Measurements from ENCODE around the gene IGHMBP2.
"Not testable (repeated sequence)": the region's sequence is repeated elsewhere in the genome, so short reads cannot be mapped to it uniquely, and the experiment has no call there.

IGHMBP2 gene

DNA sequence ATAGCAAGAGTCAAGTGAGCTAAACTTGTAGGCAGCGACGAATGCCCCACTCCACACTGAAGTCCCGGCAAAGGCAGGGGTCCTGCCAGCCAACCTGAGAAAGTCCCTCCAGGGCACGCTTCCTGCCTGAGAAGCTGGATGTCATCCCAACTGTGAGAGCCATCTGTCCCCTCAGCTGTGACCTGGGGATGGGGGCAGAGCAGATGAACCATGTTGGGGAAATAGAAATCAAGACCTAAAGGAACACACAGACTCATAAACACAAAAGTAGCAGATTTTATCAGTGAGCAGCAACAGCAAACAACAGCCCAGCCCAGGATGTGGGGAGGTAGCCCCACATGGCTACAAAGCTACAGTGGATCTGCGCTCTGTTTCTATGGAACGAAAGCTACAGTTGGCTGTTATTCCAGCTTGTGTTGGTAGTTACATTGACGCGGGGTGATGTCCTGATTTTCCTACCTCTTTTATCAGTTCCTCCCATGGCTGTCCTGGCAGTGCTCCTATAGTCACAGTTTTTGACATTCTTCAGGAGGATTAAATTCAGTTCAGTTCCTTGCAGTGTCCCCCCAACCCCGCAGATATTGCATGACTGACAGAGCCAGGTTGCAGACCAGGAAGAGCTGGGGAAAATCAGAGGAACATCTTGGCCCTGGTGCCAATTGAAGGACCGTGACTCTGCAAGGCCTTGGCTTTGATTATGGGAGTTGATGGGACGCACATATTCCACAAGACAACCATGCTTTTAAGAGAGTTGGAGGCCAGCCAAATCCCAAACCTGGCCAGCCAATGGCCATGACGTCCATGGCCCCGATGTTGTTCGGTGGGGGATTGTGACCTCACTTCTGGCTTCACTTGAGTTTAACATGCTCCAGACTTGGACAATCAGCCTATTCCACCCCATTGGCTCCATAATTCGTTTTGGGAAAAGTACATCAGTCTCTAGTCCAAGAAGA lies 62.5 kb downstream of the IGHMBP2 start:
- DNase-seq = no peak

DNA sequence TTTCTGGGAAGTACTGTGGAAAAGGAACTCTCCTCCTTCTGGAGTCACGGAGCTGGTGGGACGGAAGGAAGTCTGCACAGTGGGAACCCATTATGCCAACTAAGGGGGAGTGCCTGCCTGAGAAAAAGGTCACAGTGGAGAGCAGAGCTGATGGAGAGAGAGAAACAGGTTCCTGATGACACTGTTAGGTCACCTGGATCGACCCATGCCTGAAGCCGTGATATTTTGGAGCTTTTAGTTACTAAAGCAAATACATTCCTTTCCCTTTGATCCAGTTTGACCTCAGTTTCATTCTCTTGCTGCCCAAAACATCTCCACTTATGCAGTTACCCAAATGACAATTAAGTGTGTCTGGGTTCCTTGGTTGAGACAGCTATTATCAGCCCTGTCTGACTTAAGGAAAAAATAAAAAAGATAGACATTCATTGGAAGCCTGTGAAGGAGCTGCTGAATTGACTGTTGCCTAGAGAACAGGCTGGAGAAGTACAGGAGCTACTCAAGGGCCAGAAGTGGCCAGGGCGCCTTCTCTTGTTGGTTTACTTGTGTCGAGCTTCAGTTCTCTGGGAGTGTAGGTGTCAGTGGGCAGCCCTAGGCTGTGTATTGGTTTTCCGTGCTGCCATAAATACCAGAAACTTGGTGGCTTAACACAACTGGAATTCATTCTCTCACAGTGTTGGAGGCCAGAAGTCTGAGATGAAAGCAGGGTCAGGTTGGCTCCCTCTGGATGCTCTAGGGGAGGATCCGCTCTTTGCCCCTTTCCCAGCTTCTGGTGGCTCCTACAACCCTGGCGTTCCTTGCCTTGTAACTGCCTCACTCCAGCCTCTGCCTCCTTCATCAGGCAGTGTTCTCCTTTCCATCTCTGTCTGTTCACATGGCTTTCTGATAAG lies 63.4 kb downstream of the IGHMBP2 start:
- no peak for DNase-seq

DNA sequence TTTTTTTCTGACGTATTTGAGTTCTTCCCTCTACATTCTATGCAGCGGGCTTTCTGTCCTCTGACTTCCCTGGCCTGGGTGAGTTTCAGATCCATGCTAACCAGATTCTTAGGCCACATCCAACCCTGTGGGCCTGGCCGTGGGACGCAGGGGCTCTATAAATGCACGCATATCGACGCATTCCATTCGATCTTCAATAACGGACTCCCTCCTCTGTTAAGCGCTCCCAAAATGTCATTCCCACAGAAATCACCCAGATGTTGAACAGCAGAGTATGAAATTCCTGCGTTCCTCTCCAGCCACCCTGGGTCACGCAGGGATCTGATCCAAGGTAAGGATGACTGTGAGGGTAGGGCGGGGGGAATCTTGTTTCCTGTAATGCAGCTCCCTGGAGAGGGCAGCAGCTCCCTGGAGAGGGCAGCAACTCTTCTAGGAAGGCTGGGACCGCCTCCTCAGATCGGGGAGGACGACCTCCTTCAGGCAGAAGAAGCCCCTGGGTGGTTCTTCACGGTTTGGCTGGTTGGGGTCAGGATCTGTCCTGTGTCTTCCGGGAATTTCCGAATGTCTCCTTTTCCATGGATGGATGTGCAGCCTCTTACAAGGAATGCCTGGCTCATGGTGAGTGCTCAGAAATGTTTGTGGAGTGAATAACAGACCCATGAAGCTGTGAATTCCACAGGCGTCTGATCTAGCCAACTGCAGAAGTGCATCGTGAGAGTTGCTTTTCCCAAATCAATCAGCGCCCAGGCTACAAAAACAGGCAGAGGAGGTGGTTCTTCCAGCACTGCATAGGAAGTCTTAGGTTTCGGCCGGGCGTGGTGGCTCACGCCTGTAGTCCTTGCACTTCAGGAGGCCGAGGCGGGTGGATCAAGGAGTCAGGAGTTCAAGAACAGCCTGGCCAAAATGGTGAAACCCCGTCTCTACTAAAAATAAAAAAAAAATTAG lies 64.9 kb downstream of the IGHMBP2 start:
- no peak for DNase-seq

DNA sequence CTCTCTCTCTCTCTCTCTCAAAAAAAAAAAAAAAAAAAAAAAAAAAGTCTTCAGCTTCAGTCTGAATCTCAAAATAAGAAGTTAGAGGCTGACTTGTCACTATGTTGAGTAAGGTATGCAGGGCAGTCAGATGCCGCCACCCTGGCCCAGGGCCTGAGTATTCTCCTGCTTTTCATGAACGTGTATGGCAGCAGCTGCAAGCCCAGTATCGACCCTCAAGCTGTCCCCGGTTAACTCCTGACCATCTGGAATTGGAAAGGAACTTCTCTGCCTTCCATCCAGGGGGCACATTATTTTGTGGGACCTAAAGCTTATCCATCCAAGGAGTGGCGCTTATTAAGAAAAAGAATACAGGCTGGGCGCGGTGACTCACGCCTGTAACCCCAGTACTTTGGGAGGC lies 65.7 kb downstream of the IGHMBP2 start:
- no peak for DNase-seq

DNA sequence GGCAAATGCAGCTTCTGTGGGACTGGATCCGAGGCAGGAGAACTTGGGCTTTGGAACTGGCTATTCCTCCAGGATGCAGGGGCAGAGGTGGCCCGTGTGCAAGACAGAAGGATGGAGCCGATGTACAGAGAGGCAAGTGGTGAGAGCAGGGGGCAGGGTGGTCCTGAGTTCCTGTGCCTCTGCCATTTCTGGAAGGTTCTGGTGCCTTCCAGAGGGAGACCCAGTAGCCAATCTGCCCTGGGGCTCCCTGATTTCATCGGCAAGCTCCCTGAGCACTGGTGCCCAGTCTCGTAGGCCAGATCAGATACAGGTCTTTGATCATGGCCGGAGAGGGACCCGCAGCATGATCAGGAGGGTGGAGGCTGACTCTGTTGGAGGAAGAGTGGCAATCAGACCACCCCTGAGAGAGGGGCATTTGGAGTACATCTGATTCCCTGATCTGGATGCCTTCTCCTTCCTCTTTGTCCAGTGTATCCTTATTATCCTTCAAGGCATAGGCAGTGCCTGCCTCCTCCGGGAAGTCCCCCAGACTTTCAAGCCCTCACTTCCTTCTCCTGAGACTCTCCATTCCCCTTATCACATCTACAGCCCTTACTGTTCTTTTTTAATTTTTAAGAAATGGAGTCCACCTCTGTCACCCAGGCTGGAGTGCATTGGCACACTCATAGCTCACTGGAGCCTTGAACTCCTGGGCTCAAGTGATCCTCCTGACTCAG lies 67.4 kb downstream of the IGHMBP2 start:
- DNase-seq = no peak

DNA sequence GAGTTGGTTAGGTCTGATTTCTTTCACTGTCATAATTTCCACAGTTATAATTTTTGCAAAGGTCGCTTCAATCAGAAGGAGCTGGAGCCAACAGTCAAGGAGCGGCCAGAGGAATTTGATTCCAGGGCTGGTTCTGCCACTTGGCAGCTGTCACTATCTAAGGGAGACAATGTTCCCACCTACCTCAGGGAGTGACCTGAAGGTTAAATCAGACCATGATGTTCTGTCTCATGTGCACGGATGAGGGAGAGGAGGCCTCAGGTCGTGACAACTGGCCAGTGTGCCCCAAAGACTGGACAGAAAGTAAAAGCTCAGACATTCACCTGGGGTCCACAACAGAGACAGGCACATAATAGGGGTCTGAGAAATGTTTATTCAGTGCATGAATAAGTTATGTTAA lies 69.5 kb downstream of the IGHMBP2 start:
- DNase-seq = no peak

DNA sequence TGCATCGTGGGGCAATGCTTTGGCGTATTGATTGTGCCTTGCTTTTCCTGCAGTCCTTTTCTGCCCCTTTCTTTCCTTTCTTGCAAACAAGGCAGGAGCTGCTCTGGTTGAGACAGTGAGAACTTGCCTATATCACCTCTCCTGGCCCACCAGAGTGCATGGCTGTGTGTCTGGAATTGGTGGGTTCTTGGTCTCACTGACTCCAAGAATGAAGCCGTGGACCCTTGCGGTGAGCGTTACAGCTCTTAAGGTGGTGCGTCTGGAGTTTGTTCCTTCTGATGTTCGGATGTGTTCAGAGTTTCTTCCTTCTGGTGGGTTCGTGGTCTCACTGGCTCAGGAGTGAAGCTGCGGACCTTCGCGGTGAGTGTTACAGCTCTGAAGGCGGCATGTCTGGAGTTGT lies 70.0 kb downstream of the IGHMBP2 start:
- not testable (repeated sequence) for DNase-seq

DNA sequence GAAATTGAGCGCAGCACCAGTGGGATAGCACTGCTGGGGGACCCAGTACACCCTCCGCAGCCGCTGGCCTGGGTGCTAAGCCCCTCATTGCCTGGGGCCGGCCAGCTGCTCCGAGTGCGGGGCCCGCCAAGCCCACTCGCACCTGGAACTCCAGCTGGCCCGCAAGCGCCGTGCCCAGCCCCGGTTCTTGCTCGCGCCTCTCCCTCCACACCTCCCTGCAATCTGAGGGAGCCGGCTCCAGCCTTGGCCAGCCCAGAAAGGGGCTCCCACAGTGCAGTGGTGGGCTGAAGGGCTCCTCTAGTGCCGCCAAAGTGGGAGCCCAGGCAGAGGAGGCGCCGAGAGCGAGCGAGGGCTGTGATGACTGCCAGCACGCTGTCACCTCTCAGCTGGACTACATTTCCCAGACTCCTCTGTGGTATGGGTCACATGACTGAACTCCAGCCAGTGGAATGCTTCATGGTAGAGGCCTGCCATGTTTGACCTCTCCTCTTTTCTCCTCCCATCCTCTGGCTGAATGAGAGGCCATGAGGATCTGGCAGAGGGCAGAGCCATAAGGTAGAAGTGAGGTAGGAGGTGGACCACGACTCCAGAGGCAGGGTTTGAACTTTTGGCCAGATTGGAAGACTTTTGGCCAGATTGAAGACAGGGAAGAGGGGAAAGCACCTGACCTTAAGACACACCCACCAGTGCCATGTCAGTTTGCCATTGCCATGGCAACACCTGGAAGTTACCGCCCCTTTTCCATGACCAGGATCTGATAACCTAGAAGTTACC lies 70.9 kb downstream of the IGHMBP2 start:
- DNase-seq = no peak

DNA sequence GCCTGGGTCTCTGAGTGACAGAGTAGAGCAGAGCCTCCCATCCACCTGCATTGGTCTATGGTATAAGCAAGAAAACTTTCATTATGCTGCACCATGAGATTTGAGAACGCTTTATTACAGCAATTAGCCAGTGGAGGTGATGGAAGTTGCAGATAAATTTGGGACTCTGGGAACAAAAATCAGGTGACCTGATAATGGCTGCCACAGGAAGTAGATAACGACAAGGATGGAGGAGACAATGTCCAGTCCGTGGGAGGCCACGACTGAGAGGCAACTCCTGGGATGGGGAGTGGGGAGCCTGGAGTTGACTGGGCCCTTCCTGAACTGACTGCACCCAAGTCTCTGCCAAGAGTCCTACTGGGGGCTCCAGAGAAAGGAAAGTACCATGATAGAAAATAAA lies 72.4 kb downstream of the IGHMBP2 start:
- no peak for DNase-seq

DNA sequence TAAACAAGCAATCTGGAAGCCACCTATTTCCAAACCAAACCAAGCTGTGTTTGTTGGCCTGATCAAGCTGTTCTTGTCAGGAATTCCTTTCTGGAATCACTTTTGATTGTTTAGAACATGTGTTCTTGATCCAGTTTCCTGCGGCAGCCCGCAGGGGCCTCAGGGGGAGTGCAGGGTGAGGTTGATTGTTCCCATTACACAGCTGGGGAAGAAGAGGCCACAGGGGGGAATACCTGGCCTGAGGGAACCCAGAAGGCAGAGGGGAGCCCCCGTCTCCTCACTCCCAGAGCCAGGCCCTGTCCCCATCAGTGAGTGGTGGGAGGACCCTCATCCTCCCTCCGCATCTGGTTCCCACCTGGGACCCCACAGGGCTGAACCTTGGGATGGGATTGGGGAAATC lies 72.9 kb downstream of the IGHMBP2 start:
- DNase-seq = no peak

DNA sequence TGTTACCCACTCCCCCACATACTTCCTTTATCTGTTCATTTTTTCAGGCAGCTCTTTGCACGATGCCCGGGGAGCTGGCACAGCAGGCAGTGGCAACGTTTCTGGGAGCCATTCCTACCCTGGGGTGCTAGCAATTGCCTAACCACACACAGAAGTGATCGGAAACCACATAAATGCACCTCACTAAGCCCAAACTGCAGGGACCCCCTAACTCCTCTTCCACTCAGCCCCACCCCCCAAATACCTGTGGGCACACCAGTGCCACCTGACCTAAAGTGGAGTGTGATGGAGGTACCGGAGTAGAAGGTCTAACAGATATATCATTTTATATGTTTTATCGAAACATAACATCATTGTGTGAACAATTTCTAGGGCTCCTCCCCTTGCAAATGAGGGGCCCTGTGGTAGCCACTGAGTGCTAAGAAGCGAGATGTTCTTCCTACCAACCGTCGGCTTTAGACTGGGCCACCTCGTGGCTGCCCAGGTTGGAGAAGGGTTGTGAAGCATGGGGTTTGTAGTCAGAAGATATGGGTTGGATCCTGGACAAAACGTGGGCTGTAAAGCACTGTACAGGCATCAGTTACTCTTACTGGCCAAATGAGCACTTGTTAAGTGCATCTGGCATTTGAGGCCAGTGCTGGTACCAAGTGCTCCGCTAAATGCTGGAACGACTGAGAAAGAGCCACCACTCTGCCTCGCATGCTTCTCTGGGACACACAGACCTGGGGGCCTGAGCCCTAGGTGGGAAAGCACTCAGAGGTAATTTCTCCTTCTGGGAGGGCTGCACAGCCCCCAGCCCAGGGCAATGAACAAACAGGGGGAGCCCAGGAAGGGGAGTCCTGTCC lies 74.3 kb downstream of the IGHMBP2 start:
- no peak for DNase-seq

DNA sequence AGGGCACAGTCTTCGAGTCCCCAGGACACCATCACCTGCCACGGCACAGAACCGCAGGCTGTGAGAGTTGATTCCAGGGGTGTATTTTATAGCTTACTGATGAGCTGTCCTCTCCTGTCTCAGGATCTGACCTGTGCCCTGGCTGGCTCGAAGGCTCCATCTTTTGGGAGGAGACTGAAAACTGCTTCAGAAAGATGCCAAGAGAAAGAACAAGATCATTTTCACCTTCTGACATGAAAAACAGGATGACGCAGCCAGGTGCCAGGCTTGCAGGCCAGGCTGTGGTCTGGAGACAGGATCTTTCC lies 74.9 kb downstream of the IGHMBP2 start:
- no peak for DNase-seq

DNA sequence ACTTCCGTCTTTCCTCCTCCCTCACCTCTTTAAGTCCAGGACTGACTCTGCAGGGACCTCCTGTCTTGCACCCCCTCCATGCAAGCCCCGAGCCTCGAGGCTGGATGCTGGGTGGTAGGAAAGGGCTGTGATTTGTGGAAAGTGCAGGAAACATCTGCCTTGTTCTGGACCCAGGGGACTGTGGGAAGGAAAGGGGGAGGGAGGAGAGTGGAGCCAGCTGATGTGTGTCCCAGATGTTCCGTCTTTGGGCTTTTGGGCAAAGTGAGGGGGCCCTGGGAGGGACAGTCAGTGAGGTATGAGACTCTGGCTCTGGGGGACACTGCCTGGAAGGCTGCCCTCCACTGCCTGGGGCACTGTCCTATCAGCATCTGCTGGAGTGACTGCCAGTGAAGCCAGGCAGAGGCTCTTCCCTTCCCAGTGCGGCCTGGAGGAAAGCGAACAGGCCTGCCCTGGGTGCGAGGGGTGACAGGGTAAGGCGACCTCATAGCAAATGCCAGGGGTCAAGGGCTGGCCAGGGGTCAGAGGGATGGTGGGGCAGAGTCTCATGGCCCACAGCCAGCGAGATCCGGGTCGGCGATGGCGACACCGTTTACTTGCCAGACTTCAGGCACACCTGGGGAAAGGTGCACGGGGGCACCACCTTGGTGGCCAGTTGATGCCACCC lies 75.4 kb downstream of the IGHMBP2 start:
- no peak for DNase-seq

DNA sequence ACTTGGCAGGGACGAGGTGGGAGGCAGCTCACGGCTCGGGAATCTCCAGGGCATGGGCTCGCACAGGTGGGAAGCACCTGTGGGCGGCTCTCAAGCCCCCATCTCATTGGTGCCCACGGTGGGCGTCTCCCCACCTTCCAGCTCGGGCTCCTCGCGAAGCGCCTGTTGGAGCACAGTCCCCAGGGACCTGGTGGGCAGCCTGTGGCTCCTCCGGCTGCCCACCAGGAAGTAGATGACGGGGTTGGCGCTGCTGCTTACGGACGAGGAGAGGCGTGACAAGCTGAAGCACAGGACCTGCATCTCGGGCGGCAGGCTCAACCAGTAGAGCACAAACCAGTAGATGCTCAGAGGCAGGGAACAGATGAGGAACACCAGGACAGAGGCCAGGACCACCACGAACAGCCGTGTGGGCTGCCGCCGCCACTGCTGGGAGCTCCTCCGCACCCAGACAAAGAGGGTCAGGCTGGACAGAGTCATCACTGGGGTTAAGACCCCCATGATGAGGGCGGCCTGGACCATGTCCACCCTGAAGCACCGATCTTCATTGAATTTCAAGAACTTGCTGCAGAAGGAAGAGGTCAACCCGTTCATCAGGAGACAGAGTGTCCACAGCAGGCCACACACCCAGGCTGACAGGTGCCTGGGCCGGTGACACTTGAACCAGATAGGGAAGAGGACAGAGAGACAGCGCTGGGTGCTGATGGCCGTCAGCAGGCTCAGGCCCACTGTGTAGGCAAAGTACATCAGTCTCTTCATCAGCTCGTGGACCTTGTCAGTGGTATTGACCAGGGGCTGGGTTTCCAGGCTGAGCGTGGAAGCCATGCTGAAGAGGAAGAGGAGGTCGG lies 76.5 kb downstream of the IGHMBP2 start:
- DNase-seq = no peak

DNA sequence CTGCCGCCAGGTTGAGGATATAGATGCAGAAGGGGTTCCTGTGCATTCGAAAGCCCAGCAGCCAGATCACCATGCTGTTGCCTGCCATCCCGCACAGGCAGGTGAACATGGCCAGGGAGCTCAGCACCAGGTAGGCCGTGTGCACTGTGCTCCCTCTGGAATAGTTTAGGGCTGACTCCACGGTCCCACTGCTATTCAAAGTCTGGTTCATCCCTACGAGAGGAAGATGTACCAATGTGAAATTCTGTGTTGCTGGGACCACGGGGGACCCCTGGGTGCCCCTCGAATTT lies 77.0 kb downstream of the IGHMBP2 start, which contains the start of gene MRGPRD:
Gene MRGPRD (minus strand): TSS at position 211 of the 290 bp plus-strand sequence. CDS start 0 bp downstream, at position 211.
- no peak for DNase-seq

DNA sequence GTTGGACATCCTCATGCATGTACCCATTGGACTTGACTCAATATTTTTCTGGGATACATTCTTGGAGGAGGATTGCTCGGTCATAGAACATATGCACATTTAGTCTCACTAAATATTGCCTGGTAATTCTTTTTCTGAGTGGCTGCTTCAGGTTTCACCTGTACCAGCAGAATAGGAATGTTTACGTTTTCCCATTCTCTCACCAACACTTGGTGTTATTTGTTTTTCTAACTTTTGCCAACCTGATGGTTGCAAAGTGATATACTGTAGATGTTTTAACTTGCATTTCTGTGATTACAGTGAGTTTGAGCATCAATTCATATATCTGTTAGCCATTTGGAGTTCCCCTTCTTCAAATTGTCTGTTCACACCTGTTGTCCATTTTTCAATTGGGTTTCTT lies 78.4 kb downstream of the IGHMBP2 start:
- no peak for DNase-seq

DNA sequence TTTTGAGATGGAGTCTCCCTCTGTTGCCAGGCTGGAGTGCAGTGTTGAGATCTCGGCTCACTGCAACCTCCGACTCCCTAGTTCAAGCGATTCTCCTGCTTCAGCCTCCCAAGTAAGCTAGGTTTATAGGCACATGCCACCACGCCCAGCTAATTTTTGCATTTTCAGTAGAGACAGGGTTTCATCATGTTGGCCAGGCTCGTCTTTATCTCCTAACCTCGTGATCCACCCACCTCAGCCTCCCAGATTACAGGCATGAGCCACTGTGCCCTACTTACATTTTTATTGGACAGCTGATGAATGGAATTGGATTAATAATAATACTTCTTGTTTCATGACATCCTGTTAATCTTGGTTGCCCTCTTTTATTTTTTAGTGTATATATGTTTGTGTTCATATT lies 80.1 kb downstream of the IGHMBP2 start:
- DNase-seq = no peak

DNA sequence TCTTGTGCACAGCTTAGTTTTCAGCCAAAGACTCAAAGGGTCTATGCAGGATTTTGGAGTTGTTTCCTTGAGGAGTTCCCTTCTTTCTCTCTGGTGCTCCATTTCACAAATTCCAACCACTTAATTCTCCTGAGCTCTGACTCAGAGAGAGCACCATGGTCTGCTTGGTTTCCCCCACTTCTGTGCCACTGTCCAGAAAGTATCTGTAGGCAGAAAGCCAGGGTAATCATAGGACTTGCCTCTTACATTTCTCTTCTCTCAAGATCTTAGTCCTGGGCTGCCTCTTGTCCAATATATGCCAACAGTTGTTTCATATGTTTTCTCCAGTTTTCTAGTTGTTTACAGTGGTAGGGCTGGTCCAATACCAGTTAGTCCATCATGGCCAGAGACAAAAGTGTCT lies 83.5 kb downstream of the IGHMBP2 start:
- no peak for DNase-seq

DNA sequence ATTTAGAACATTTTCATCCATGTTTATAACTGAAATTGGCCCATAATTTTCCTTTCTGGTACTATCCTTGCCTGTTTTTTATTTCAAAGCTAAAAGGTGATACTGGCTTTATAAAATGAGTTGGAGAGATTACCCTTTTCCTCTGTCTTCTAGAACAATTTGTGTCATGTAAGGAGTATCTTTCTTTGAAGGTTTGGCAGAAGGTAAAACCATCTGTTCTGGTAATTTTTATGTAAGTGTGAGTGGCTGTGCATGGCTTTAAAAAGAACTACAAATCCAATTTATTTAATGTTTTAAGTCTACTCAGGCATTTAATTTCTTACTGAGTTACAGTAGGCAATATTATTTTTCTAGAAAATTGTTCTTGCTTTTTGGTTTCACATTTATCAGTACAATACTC lies 84.8 kb downstream of the IGHMBP2 start:
- no peak for DNase-seq

Measured in activated gamma-delta T cell treated with Interleukin-2 at 50 U/mL for 16 hours (primary cell).